HG03558 (cell line): ENCODE results near the gene KBTBD7.
"Not testable (repeated sequence)": the region's sequence is repeated elsewhere in the genome, so short reads cannot be mapped to it uniquely, and the experiment has no call there.

Experiments used
- ATAC-seq: cut with Tn5 transposase; IDR thresholded peaks from one replicate; pipeline ENCODE4 v1.9.1; 2021; ENCODE audit warnings: moderate number of reproducible peaks; ENCODE audit not compliant: unreplicated experiment; ENCODE audit errors: extremely low read depth

Gene KBTBD7

DNA sequence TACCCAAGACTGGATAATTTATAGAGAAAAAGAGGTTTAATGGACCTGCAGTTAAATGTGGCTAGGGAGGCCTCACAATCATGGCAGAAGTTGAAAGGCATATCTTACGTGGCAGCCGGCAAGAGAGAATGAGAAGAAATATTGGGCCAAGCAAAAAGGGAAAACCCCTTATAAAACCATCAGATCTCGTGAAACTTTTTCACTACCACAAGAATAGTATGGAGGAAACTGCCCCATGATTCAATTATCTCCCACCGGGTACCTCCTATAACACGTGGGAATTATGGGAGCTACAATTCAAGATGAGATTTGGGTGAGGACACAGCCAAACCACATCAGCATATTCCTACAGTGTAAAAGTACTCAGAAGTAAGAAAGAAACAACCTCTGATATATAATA is 4.7 kb upstream of the KBTBD7 start:
- no peak for ATAC-seq

- ATAC-seq: no peak
Measured at GRCh38 chr13:41196620-41197019, 2.3 kb upstream of the KBTBD7 start.

- no peak for ATAC-seq
Measured at GRCh38 chr13:41196011-41196410, 1.6 kb upstream of the KBTBD7 start.

DNA sequence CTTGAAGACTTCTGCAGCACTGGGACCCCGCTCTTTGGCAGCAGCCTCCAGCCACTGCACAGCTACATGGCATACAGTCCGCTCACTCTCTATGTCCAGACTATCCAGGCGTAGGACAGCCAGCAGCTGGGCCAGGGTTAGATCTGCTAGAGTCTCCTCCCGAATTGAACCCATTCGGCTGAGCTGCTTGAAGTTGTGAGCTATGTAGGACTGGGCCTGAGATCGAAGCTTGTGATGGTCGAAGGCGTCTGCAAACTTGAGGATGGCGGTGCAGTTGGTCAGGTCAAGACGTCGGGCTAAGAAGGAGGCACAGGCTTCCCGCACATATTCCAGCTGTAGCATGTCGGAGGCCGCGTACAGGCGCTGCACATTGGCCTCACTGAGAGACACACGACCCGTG is 900 bp downstream of the KBTBD7 start:
- no peak for ATAC-seq

GRCh38 chr13:41188584-41188983 is 5.8 kb downstream of the KBTBD7 start:
- no peak for ATAC-seq

DNA sequence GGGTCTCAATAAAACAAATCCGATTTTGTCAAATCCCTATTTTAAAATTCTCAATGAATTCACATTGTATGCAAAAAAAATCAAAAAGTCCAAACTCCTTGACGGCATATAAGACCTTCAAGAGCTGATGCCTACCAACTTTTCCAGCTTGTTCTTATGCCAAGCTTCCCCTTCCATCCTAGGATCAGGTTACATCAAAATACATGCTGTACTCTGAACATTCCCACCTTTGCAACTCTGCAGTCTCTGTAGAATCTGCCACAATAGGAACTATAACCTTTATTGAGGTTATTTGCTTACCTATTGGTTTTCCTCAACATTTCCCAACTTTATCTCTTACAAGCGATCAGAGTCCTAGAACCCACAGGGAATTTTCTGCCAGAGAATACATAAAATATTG is 7.9 kb downstream of the KBTBD7 start:
- no peak for ATAC-seq

DNA sequence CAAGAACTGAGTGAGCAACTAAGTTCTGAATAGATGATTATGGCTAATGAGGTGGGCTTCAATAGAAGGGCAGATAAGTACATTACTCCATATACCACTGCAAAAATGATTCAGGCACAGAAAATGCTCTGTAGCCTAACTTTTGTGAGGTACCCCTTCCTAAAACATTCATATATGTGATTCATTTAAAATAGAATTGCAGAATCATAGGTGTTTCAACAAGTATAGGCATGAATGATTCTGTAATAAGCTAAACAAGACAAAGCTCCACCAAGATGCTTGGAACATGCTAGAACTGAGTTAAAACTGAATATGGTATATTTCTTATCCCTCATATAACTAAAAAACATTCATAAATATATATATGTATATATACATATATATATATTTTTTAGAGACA is 12.1 kb downstream of the KBTBD7 start:
- no peak for ATAC-seq

GRCh38 chr13:41179593-41180250 is 14.6 kb downstream of the KBTBD7 start:
- no peak for ATAC-seq

GRCh38 chr13:41178040-41178439 is 16.3 kb downstream of the KBTBD7 start:
- no peak for ATAC-seq

DNA sequence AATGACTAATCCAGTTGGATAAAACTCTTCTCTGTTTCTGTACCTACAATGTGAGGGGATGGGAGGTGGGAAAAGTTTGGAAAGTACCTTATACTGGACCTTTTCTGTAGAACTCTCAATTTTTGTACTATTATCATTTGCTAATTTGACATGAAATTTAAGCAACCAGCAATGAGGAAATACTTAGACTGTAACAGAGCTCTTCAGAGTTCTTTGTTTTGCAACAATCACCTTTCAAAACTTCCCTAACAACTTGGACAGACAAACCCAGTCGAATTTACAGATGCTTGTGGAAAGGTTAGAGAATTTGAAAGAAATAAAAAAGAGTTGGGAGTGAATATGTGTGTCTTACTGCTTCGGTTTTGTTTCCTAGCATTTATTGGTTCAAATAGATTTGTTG is 16.8 kb downstream of the KBTBD7 start:
- ATAC-seq: no peak

GRCh38 chr13:41175576-41175975 is 18.8 kb downstream of the KBTBD7 start:
- ATAC-seq: not testable (repeated sequence)

DNA sequence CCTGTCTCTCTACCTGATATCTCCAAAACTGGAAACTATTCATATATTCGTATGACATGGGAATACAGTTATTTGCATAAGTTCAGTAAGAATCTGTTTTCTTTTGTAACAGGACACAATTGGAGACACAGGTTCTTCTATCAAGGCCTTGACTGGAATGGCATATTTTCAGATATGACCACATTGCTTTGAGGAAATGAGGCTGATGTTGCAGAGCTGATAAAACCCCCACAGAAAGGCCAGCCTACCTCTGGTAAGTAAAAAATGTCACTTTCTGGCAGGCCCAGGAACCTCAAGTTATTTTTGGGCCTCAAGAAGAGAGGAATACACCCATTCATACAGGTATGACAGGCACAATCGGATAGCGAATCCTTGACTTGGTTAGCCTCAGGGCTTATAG is 32.2 kb downstream of the KBTBD7 start:
- ATAC-seq: no peak

DNA sequence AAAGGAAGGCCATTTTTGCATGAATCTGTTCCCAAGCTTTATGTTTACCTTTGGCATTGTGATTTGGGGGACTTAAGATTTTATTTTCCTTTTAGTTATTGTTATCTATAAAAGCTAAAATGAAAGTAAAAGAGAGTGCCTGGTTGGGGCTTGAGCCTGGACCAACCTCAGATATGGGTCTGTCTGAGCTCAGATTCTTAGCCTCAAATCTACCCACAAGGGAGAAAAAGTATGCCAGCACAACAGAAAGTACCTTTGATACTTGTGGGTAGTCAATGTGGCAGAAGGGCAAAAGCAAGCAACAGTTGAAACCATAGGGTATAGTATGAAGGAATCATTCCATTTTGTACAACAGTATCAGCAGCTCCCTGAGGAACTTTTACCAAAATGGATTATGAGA is 35.2 kb downstream of the KBTBD7 start:
- ATAC-seq: no peak

GRCh38 chr13:41157048-41157717 is 37.2 kb downstream of the KBTBD7 start:
- no peak for ATAC-seq

DNA sequence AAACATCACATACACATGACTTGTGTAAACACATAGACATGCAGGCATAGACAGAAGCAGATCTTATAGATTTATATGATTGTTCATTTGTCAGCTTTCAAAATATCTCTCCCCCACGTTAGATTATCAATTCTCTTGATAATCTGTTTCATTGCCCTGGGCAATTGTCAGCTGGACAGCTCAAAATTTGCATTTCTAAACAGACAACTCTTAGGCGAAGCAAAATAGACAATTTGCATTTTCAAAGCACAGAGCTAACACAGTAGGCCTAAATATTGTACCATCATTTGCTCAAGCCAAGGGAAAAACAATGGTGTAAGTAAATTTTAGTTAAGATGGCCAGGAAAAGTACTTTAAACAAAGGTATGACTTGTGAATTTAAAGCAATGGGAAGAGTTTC is 37.7 kb downstream of the KBTBD7 start:
- no peak for ATAC-seq

DNA sequence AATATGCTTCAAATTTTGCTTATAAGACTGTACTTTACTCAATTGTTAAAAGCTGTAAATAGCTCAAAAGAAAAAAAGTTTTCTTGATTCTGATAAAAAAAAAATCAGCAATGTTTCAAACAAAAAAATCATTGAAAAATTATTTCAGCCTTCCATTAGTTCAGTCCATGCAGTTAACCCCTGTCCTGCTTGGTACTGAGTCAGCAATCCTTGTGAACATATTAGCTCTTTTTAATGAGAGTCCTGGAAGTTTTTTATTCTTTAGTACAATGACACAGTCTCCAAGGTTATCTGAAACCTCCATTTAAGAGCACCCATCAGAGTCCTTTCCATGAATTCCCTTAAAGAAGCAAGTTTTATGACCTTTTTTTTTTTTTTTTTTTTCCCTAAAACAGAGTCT is 40.3 kb downstream of the KBTBD7 start:
- ATAC-seq: no peak

DNA sequence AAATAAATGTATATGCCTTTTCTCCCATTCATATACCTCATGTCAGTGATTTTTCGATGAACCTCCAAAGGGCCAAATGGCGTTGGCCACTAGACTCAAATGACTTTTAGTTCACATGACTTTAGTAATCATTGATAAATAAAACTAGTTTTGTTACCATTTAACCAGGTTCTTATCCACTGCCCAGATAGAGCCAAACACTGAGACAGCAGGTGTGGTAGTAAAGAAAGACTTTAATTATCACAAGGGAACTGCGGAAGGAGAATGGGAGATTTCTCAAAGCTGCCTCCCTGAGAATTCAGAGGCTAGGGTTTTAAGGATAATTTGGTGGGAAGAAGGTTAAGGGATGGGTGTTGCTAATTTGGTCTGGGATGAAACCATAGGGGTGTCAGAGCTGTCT is 42.4 kb downstream of the KBTBD7 start:
- ATAC-seq: no peak

GRCh38 chr13:41150058-41150457 is 44.3 kb downstream of the KBTBD7 start:
- ATAC-seq: no peak

DNA sequence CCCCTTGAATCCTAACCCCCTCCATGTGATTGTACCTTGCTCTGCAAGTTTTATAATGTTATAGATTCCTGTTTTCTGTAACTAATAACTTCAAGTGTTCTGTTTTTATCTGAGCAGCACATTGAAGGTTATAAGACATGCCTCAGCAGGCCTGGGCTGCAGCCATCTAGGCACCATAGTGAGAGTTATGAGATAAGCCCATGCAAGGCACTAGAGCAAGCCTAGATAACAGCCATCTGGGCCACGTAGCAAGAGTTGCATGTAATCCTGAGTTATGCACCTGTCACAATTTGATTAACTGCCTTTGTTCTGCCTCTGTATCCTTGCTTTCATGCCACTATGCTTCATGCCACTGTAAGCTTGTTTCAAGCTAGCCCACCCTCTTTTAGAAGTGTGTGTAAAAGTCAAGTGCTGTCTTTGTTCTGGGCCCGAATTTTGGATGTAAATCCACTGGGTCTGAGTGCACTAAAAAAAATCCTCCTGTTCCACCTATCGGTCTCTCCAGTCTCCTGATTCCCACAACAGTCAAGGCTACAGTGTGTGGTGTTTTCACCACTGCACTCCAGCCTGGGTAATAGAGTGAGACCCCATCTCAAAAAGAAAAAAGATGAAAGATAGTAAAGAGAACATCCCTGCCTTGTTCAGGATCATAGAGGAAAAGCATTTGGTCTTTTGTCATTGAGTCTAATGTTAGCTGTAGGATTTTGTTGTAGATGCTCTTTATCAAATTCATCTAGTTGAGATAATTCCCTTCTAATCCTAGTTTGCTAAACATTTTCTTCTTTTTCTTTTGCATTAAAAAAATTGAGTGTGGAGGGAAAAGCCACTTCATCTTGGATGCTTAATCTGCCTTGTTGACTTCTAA is 45.7 kb downstream of the KBTBD7 start:
- ATAC-seq: no peak

DNA sequence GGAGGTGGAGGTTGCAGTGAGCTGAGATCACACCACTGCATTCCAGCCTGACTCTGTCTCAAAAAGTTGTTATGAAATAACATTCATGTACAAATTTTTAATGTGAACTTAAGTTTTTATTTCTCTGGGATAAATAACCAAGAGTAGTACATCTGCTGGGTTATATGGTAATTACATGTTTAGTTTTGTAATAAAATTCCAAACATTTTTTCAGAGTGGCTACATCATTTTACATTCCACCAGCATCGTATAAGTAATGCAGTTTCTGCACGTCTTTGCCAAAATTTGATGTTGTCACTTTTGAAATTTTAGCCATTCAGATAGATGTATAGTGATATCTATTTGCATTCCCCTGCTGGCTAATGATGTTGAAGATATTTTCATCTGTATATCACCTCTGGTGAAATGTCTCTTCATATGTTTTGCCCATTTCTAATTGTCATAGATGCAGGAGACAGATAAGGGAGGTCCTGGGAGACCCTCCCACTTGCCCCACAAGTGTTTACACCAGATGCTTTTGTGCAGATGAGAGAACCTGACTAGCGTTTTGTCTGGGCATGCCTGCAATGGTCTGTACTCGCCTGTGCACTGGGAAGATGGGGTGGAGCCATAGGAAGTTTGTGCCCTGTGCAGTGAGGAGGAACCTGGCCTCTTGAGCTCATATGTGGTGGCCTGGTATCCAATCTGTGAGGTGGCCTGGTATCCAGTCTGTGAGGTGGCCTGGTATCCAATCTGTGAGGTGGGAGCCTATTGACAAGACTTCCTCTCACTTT is 49.0 kb downstream of the KBTBD7 start:
- no peak for ATAC-seq

DNA sequence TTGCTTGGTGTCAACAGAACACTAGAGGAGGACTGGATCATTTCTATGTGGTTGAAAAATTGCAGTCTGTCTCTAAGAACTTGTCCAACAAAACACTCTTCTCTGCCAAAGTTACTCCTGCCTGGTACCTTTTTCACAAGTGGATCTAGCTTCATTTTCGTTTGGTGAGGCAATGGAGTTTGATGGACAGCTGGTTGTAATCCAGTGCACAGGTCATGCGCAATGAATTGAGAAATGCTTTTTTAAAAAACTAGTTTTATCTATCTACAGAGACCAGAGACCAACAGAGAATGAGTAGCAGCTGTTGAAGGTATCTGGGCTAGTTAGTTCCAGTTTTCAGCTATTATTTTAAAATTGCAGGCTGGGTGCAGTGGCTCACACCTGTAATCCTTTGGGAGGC is 49.8 kb downstream of the KBTBD7 start:
- no peak for ATAC-seq
